MM.1S (cell line): ENCODE data around the gene FARP1.

Experiments used
- EZH2 ChIP-seq: fragments of 300-600 bp; sonication (generic); optimal IDR thresholded peaks from 2 replicates; pipeline ENCODE3; 2017; ENCODE audit warnings: low read depth, mild to moderate bottlenecking, antibody characterized with exemption, low read length, mixed read lengths
- TF ChIP-seq, protein P1 (sequence below): fragments of 300-600 bp; sonication (generic); IDR thresholded peaks from 2 replicates; pipeline ENCODE4 v1.5.1; 2016; ENCODE audit warnings: antibody characterized with exemption, low read length, mixed read lengths

GRCh38 chr13:98313922-98314292 is 171.0 kb downstream of the FARP1 start:
- TF ChIP-seq EZH2 = no peak
- TF ChIP-seq, protein P1, sequence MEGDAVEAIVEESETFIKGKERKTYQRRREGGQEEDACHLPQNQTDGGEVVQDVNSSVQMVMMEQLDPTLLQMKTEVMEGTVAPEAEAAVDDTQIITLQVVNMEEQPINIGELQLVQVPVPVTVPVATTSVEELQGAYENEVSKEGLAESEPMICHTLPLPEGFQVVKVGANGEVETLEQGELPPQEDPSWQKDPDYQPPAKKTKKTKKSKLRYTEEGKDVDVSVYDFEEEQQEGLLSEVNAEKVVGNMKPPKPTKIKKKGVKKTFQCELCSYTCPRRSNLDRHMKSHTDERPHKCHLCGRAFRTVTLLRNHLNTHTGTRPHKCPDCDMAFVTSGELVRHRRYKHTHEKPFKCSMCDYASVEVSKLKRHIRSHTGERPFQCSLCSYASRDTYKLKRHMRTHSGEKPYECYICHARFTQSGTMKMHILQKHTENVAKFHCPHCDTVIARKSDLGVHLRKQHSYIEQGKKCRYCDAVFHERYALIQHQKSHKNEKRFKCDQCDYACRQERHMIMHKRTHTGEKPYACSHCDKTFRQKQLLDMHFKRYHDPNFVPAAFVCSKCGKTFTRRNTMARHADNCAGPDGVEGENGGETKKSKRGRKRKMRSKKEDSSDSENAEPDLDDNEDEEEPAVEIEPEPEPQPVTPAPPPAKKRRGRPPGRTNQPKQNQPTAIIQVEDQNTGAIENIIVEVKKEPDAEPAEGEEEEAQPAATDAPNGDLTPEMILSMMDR = no peak
